CD4-positive, alpha-beta T cell treated with Interleukin-4 for 1 hour (primary cell): Measurements from ENCODE around the gene SLC7A14.

Experiments used
- DNase-seq, 2 donors: peaks; one replicate each; pipeline ENCODE4 v3.0.0-alpha.2; 2020 to 2022

Gene SLC7A14

GRCh38 chr3:170585937-170586310 lies at the start of gene SLC7A14:
SLC7A14 (minus strand) TSS chr3:170586075; CDS start chr3:170526936, 59,139 bp downstream.
- DNase-seq = no peak

- DNase-seq = no peak
These were observed 49.5 kb upstream of the SLC7A14 start for GRCh38 chr3:170635385-170635735.

GRCh38 chr3:170634663-170635384 lies 48.9 kb upstream of the SLC7A14 start:
- DNase-seq = no peak

GRCh38 chr3:170633573-170633972 lies 47.7 kb upstream of the SLC7A14 start:
- no peak for DNase-seq

GRCh38 chr3:170632780-170633179 lies 46.9 kb upstream of the SLC7A14 start:
- no peak for DNase-seq

GRCh38 chr3:170631755-170632488 lies 46.0 kb upstream of the SLC7A14 start:
- no peak for DNase-seq

GRCh38 chr3:170623524-170623923 lies 37.6 kb upstream of the SLC7A14 start:
- no peak for DNase-seq

GRCh38 chr3:170622369-170623159 lies 36.7 kb upstream of the SLC7A14 start:
- no peak for DNase-seq

GRCh38 chr3:170621256-170621655 lies 35.4 kb upstream of the SLC7A14 start:
- no peak for DNase-seq

- no peak for DNase-seq
These were observed 28.5 kb upstream of the SLC7A14 start for GRCh38 chr3:170614214-170614966.

- no peak for DNase-seq
These were observed 25.9 kb upstream of the SLC7A14 start for GRCh38 chr3:170611751-170612150.

- no peak for DNase-seq
These were observed 24.5 kb upstream of the SLC7A14 start for GRCh38 chr3:170610321-170610884.

- no peak for DNase-seq
These were observed 22.6 kb upstream of the SLC7A14 start for GRCh38 chr3:170608475-170608874.

GRCh38 chr3:170606675-170607074 lies 20.8 kb upstream of the SLC7A14 start:
- DNase-seq = no peak

GRCh38 chr3:170605490-170605889 lies 19.6 kb upstream of the SLC7A14 start:
- no peak for DNase-seq

GRCh38 chr3:170603770-170604510 lies 18.1 kb upstream of the SLC7A14 start:
- no peak for DNase-seq

GRCh38 chr3:170602556-170602955 lies 16.7 kb upstream of the SLC7A14 start:
- DNase-seq = no peak

- DNase-seq = no peak
These were observed 14.2 kb upstream of the SLC7A14 start for GRCh38 chr3:170600005-170600624.

- no peak for DNase-seq
These were observed 13.2 kb upstream of the SLC7A14 start for GRCh38 chr3:170599091-170599490.

GRCh38 chr3:170598091-170598502 lies 12.2 kb upstream of the SLC7A14 start:
- DNase-seq = no peak

- no peak for DNase-seq
These were observed 8.7 kb upstream of the SLC7A14 start for GRCh38 chr3:170594528-170594927.
